ENCODE data around the gene CNOT1. TPM values are rescaled to one million over a fixed set of nuclear protein-coding genes. Genes with fewer than 3 reads are reported as not detected.

Gene CNOT1
- total RNA-seq, 4 donors from 2014 or later: 93.8 to 124 (median 110) TPM

- ATAC-seq: peak; percentile 7
- TF ChIP-seq EP300 (IDR thresholded peaks at IDR 0.05): no peak
- no peak for TF ChIP-seq POLR2AphosphoS5 (IDR thresholded peaks at IDR 0.05)
- TF ChIP-seq, protein P1, sequence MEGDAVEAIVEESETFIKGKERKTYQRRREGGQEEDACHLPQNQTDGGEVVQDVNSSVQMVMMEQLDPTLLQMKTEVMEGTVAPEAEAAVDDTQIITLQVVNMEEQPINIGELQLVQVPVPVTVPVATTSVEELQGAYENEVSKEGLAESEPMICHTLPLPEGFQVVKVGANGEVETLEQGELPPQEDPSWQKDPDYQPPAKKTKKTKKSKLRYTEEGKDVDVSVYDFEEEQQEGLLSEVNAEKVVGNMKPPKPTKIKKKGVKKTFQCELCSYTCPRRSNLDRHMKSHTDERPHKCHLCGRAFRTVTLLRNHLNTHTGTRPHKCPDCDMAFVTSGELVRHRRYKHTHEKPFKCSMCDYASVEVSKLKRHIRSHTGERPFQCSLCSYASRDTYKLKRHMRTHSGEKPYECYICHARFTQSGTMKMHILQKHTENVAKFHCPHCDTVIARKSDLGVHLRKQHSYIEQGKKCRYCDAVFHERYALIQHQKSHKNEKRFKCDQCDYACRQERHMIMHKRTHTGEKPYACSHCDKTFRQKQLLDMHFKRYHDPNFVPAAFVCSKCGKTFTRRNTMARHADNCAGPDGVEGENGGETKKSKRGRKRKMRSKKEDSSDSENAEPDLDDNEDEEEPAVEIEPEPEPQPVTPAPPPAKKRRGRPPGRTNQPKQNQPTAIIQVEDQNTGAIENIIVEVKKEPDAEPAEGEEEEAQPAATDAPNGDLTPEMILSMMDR (IDR thresholded peaks at IDR 0.05): no peak
- TF ChIP-seq POLR2A (IDR thresholded peaks at IDR 0.05): no peak
- peaks cover 49% of the 10 kb centered on the region for H3K27me3 ChIP-seq
- 82% methylated on average over 2 of the region's 42 CpGs; no CpG with 5 or more reads in 1 of the 2 donors for WGBS, 2 donors (ENCODE audit: low coverage in 1 of 2)
- no peaks in the 10 kb centered on the region for H3K36me3 ChIP-seq
- H3K9me3 ChIP-seq: no peaks in the 10 kb centered on the region
- H3K27ac ChIP-seq: no peak overlapping the region
- H3K4me1 ChIP-seq: peaks cover 0 to 23% (median 9%) of the 10 kb centered on the region in 3 donors
- peak overlapping the region in 1 of 2 donors; percentile 41 for H3K4me3 ChIP-seq
Measured at GRCh38 chr16:58501242-58502131, 128.1 kb downstream of the CNOT1 start.

DNA sequence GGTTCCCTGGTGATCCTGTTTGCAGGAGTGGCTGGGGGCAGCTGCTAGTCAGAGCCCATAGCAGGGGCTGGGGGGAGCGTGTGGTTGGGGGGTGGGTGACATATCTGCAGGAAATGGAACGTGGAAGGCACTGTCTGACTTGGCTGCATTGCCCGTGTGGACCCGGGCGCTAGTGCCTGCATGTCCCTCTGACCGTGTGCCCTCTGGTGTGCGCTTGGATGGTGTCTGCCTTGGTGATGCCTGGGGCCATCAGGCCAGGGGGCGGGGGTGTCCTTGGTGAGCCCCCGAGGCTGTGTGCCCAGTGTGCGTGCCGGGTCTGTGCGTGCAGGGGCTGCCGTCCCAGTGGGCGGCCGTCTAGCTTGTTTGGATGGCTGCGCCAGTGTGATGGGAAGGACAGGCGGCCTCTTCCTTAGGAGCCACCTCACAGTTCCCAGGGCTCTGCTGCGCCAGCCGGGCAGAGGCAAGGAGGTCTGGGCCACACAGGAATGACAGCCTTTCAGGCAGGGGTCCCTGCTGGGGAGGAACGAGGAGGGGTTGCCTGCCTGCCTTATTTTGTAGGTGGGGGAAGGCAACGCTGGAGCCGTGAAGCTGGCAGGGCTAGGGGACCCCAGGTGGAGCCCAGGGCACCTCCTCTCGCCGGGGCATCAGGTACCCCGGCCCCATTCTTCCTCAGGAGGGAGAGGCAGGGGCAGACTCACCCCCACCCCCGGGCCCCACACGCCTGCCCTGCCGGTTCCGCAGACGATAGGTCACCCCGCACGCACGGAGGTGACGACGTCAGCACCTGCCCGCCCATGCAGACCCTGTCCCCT lies 129.0 kb downstream of the CNOT1 start:
- H3K4me3 ChIP-seq: peak overlapping the region in 1 of 2 donors; percentile 41
- H3K27ac ChIP-seq: no peak overlapping the region
- H3K27me3 ChIP-seq: peaks cover 46% of the 10 kb centered on the region
- no CpG with 5 or more reads among the region's 36 CpGs for WGBS, 2 donors (ENCODE audit: low coverage in 1 of 2)
- TF ChIP-seq, protein P1 (IDR thresholded peaks at IDR 0.05): no peak
- TF ChIP-seq POLR2A (IDR thresholded peaks at IDR 0.05): no peak
- no peak for TF ChIP-seq POLR2AphosphoS5 (IDR thresholded peaks at IDR 0.05)
- TF ChIP-seq EP300 (IDR thresholded peaks at IDR 0.05): no peak
- H3K36me3 ChIP-seq: no peaks in the 10 kb centered on the region
- ATAC-seq: no peak
- H3K9me3 ChIP-seq: no peaks in the 10 kb centered on the region
- peaks cover 0 to 25% (median 9%) of the 10 kb centered on the region in 3 donors for H3K4me1 ChIP-seq

GRCh38 chr16:58499615-58500351 lies 129.8 kb downstream of the CNOT1 start, which contains the start of gene NDRG4:
Gene NDRG4 (plus strand): TSS chr16:58500143. CDS start chr16:58500249, 106 bp downstream.
- no peaks in the 10 kb centered on the region for H3K36me3 ChIP-seq
- TF ChIP-seq EP300 (IDR thresholded peaks at IDR 0.05) (no peak), POLR2A (IDR thresholded peaks at IDR 0.05) (no peak), POLR2AphosphoS5 (IDR thresholded peaks at IDR 0.05) (no peak)
- TF ChIP-seq, protein P1 (IDR thresholded peaks at IDR 0.05): no peak
- peaks cover 46% of the 10 kb centered on the region for H3K27me3 ChIP-seq
- no peak within 1 kb of the TSS for H3K27ac ChIP-seq
- ATAC-seq: peak; percentile 26
- H3K4me1 ChIP-seq: peaks cover 0 to 33% (median 14%) of the 10 kb centered on the region in 3 donors
- H3K9me3 ChIP-seq: no peaks in the 10 kb centered on the region
- 25 to 70% methylated on average over 2 to 4 of the region's 24 CpGs for WGBS, 2 donors (ENCODE audit: low coverage in 1 of 2)
- H3K4me3 ChIP-seq: peak within 1 kb of the TSS in 1 of 2 donors; percentile 41

DNA sequence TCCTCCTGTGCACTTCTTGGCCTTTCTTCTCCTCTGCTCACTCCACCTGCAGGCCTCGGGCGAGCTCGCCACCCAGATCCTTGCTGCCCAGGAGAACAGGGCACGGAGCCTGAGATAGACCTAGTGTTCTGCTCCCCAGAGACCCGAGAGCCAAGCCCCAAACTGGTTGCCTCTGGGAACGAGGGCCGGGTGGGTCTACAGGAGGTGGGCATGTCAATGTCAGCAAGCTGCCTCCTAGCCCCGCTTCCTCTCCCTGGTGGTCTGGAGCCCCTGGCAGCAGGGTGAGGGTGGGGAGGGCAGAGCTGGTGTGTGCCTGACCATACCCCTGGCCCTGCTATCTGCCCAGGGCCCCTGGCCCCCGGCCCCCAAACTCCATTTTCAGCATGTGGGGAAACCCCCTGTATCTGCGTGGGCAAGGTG lies 130.5 kb downstream of the CNOT1 start:
- no peak overlapping the region for H3K27ac ChIP-seq
- H3K36me3 ChIP-seq: no peaks in the 10 kb centered on the region
- no peak overlapping the region for H3K4me3 ChIP-seq
- H3K27me3 ChIP-seq: peaks cover 43% of the 10 kb centered on the region
- peaks cover 0 to 35% (median 14%) of the 10 kb centered on the region in 3 donors for H3K4me1 ChIP-seq
- no peak for TF ChIP-seq POLR2AphosphoS5 (IDR thresholded peaks at IDR 0.05)
- TF ChIP-seq POLR2A (IDR thresholded peaks at IDR 0.05): no peak
- TF ChIP-seq, protein P1 (IDR thresholded peaks at IDR 0.05): no peak
- TF ChIP-seq EP300 (IDR thresholded peaks at IDR 0.05): no peak
- 100% methylated on average over 1 of the region's 10 CpGs; no CpG with 5 or more reads in 1 of the 2 donors for WGBS, 2 donors (ENCODE audit: low coverage in 1 of 2)
- no peak for ATAC-seq
- no peaks in the 10 kb centered on the region for H3K9me3 ChIP-seq
